Mesendoderm (in vitro differentiated cells): ENCODE results near the gene CRYBG2.

ENCODE experiments used
- DNase-seq: peaks from one replicate; pipeline ENCODE4 v3.0.0; 2013
- H2AK5ac ChIP-seq: 2 replicates; pipeline ENCODE4 v1.6.1; 2013; ENCODE audit warnings: low read length, inconsistent platforms
- H2BK120ac ChIP-seq: 2 replicates; pipeline ENCODE4 v1.6.1; 2013; ENCODE audit warnings: low read depth, mild to moderate bottlenecking, low read length, moderate library complexity, mixed read lengths
- H2BK15ac ChIP-seq: replicated peaks from 2 replicates; pipeline ENCODE4 v1.6.1; 2013; ENCODE audit warnings: low read depth, mild to moderate bottlenecking, moderate library complexity
- H2BK5ac ChIP-seq: 2 replicates; pipeline ENCODE4 v1.6.1; 2013; ENCODE audit warnings: low read length, inconsistent platforms
- H3K18ac ChIP-seq: 2 replicates; pipeline ENCODE4 v1.6.1; 2013; ENCODE audit warnings: mild to moderate bottlenecking, low read length, mixed read lengths
- H3K23ac ChIP-seq: one replicate; pipeline ENCODE4 v1.6.1; 2013; ENCODE audit warnings: low read length
- H3K27ac ChIP-seq: 2 replicates; pipeline ENCODE4 v1.5.1; 2013; ENCODE audit warnings: low read depth, mild to moderate bottlenecking, inconsistent platforms, low read length, moderate library complexity
- H3K27me3 ChIP-seq: 2 replicates; pipeline ENCODE4 v1.6.1; 2013; ENCODE audit warnings: low read length, control low read depth, mild to moderate bottlenecking, inconsistent platforms; ENCODE audit not compliant: insufficient read depth, poor library complexity
- H3K36me3 ChIP-seq: 2 replicates; pipeline ENCODE4 v1.6.1; 2013; ENCODE audit warnings: low read length, inconsistent platforms; ENCODE audit not compliant: control insufficient read depth, insufficient read depth
- H3K4ac ChIP-seq: one replicate; pipeline ENCODE4 v1.6.1; 2013; ENCODE audit warnings: low read depth, mild to moderate bottlenecking, low read length, moderate library complexity
- H3K4me1 ChIP-seq: 2 replicates; pipeline ENCODE4 v1.6.1; 2013; ENCODE audit warnings: low read depth, low read length, inconsistent platforms; ENCODE audit not compliant: control insufficient read depth
- H3K4me2 ChIP-seq: 2 replicates; pipeline ENCODE4 v1.6.1; 2013; ENCODE audit warnings: low read length
- H3K4me3 ChIP-seq: 2 replicates; pipeline ENCODE4 v1.5.1; 2013; ENCODE audit warnings: mild to moderate bottlenecking, low read length
- H3K56ac ChIP-seq: one replicate; pipeline ENCODE4 v1.6.1; 2013; ENCODE audit warnings: low read length
- H3K79me1 ChIP-seq: 2 replicates; pipeline ENCODE4 v1.6.1; 2013; ENCODE audit warnings: low read length, inconsistent platforms
- H3K79me2 ChIP-seq: 2 replicates; pipeline ENCODE4 v1.6.1; 2013; ENCODE audit warnings: mild to moderate bottlenecking, low read length; ENCODE audit not compliant: control insufficient read depth, insufficient read depth
- H3K9ac ChIP-seq: 2 replicates; pipeline ENCODE4 v1.6.1; 2013; ENCODE audit warnings: low read length, inconsistent platforms
- H4K5ac ChIP-seq: one replicate; pipeline ENCODE4 v1.6.1; 2013; ENCODE audit warnings: low read length
- H4K8ac ChIP-seq: one replicate; pipeline ENCODE4 v1.6.1; 2013; ENCODE audit warnings: low read depth, mild to moderate bottlenecking, control low read depth, low read length, moderate library complexity
- WGBS: extraction: QIAGEN DNeasy Blood & Tissue Kit; methylation state at CpG from one replicate; pipeline ENCODE4 v1.1.7; 2013; ENCODE audit warnings: low lambda C conversion rate, missing lambda C conversion rate; ENCODE audit not compliant: insufficient coverage; ENCODE audit errors: extremely low coverage; 5-methylcytosine and 5-hydroxymethylcytosine counted together

The CRYBG2 gene

GRCh38 chr1:26328597-26328996 lies 25.3 kb downstream of the CRYBG2 start:
- Histone ChIP-seq H3K4me1 (no peaks in the 10 kb centered on the region), H3K27ac (no peak overlapping the region), H3K4me2 (no peak overlapping the region), H3K79me1 (no peaks in the 10 kb centered on the region), H3K79me2 (no peaks in the 10 kb centered on the region), H3K9ac (no peak overlapping the region), H3K36me3 (no peaks in the 10 kb centered on the region), H3K23ac (no peak overlapping the region), H2AK5ac (no peak overlapping the region), H3K4ac (no peak overlapping the region), H4K8ac (no peak overlapping the region), H3K27me3 (no peaks in the 10 kb centered on the region), H4K5ac (no peak overlapping the region), H2BK120ac (no peak overlapping the region), H3K18ac (no peak overlapping the region), H3K56ac (no peak overlapping the region), H2BK15ac (no peak overlapping the region), H3K4me3 (no peak overlapping the region), H2BK5ac (no peak overlapping the region)
- no CpG with 5 or more reads among the region's 8 CpGs for WGBS
- no peak for DNase-seq

- no peaks in the 10 kb centered on the region for H3K36me3 ChIP-seq
- H3K9ac ChIP-seq: no peak overlapping the region
- no peak overlapping the region for H2AK5ac ChIP-seq
- no peak overlapping the region for H3K18ac ChIP-seq
- no peaks in the 10 kb centered on the region for H3K79me2 ChIP-seq
- no peak overlapping the region for H3K4ac ChIP-seq
- no peak overlapping the region for H3K4me2 ChIP-seq
- no peak overlapping the region for H2BK5ac ChIP-seq
- H3K27ac ChIP-seq: no peak overlapping the region
- H2BK15ac ChIP-seq: no peak overlapping the region
- no CpG with 5 or more reads among the region's 8 CpGs for WGBS
- H2BK120ac ChIP-seq: no peak overlapping the region
- H3K27me3 ChIP-seq: no peaks in the 10 kb centered on the region
- no peak overlapping the region for H3K23ac ChIP-seq
- no peaks in the 10 kb centered on the region for H3K4me1 ChIP-seq
- H3K56ac ChIP-seq: no peak overlapping the region
- no peak overlapping the region for H4K8ac ChIP-seq
- no peak overlapping the region for H4K5ac ChIP-seq
- no peak for DNase-seq
- no peak overlapping the region for H3K4me3 ChIP-seq
- H3K79me1 ChIP-seq: no peaks in the 10 kb centered on the region
Measured at GRCh38 chr1:26327956-26328362, 26.0 kb downstream of the CRYBG2 start.

GRCh38 chr1:26324550-26324949 lies 29.4 kb downstream of the CRYBG2 start:
- Histone ChIP-seq H3K27ac (no peak overlapping the region), H3K79me2 (no peaks in the 10 kb centered on the region), H2BK15ac (no peak overlapping the region), H2AK5ac (no peak overlapping the region), H4K5ac (no peak overlapping the region), H3K23ac (no peak overlapping the region), H3K36me3 (no peaks in the 10 kb centered on the region), H3K4ac (no peak overlapping the region), H3K9ac (no peak overlapping the region), H3K4me3 (no peak overlapping the region), H3K4me1 (no peaks in the 10 kb centered on the region), H4K8ac (no peak overlapping the region), H2BK5ac (no peak overlapping the region), H3K79me1 (no peaks in the 10 kb centered on the region), H2BK120ac (no peak overlapping the region), H3K56ac (no peak overlapping the region), H3K27me3 (no peaks in the 10 kb centered on the region), H3K18ac (no peak overlapping the region), H3K4me2 (no peak overlapping the region)
- DNase-seq: no peak
- no CpG with 5 or more reads among the region's 3 CpGs for WGBS

GRCh38 chr1:26323382-26323781 lies 30.5 kb downstream of the CRYBG2 start:
- WGBS: no CpG with 5 or more reads among the region's 2 CpGs

GRCh38 chr1:26322042-26322331 lies 31.9 kb downstream of the CRYBG2 start:
- Histone ChIP-seq H3K79me1 (no peaks in the 10 kb centered on the region), H3K36me3 (no peaks in the 10 kb centered on the region), H3K18ac (no peak overlapping the region), H2BK120ac (no peak overlapping the region), H4K8ac (no peak overlapping the region), H3K27me3 (no peaks in the 10 kb centered on the region), H3K23ac (no peak overlapping the region), H3K27ac (no peak overlapping the region), H3K4me3 (no peak overlapping the region), H3K56ac (no peak overlapping the region), H3K4ac (no peak overlapping the region), H4K5ac (no peak overlapping the region), H3K4me1 (peaks cover 2% of the 10 kb centered on the region), H2BK15ac (no peak overlapping the region), H3K9ac (no peak overlapping the region), H2AK5ac (no peak overlapping the region), H3K79me2 (no peaks in the 10 kb centered on the region), H2BK5ac (no peak overlapping the region), H3K4me2 (no peak overlapping the region)
- no CpG with 5 or more reads among the region's 10 CpGs for WGBS
- DNase-seq: no peak

More at GRCh38 chr1:26323382-26323781, 30.5 kb downstream of the CRYBG2 start:
- no peak overlapping the region for H3K4ac ChIP-seq
- no peak overlapping the region for H2BK5ac ChIP-seq
- no peak overlapping the region for H3K27ac ChIP-seq
- no peaks in the 10 kb centered on the region for H3K4me1 ChIP-seq
- H2BK120ac ChIP-seq: no peak overlapping the region
- no peaks in the 10 kb centered on the region for H3K27me3 ChIP-seq
- H3K9ac ChIP-seq: no peak overlapping the region
- H4K5ac ChIP-seq: no peak overlapping the region
- H3K18ac ChIP-seq: no peak overlapping the region
- H3K4me3 ChIP-seq: no peak overlapping the region
- no peak overlapping the region for H2BK15ac ChIP-seq
- no peaks in the 10 kb centered on the region for H3K79me1 ChIP-seq
- H3K23ac ChIP-seq: no peak overlapping the region
- no peaks in the 10 kb centered on the region for H3K79me2 ChIP-seq
- DNase-seq: no peak
- H3K56ac ChIP-seq: no peak overlapping the region
- no peak overlapping the region for H2AK5ac ChIP-seq
- no peak overlapping the region for H4K8ac ChIP-seq
- H3K36me3 ChIP-seq: no peaks in the 10 kb centered on the region
- H3K4me2 ChIP-seq: no peak overlapping the region

- H3K4me3 ChIP-seq: no peak overlapping the region
- WGBS: no CpG with 5 or more reads among the region's 16 CpGs
- no peak overlapping the region for H4K5ac ChIP-seq
- no peak overlapping the region for H3K18ac ChIP-seq
- no peak overlapping the region for H2AK5ac ChIP-seq
- peak; percentile 88 for DNase-seq
- H2BK5ac ChIP-seq: no peak overlapping the region
- no peaks in the 10 kb centered on the region for H3K79me1 ChIP-seq
- H3K9ac ChIP-seq: peak overlapping the region; percentile 54
- no peaks in the 10 kb centered on the region for H3K79me2 ChIP-seq
- no peaks in the 10 kb centered on the region for H3K27me3 ChIP-seq
- peaks cover 2% of the 10 kb centered on the region for H3K4me1 ChIP-seq
- no peak overlapping the region for H3K23ac ChIP-seq
- H3K56ac ChIP-seq: peak overlapping the region; percentile 79
- no peak overlapping the region for H2BK120ac ChIP-seq
- H3K4me2 ChIP-seq: no peak overlapping the region
- no peak overlapping the region for H4K8ac ChIP-seq
- H3K4ac ChIP-seq: no peak overlapping the region
- no peak overlapping the region for H2BK15ac ChIP-seq
- H3K27ac ChIP-seq: no peak overlapping the region
- no peaks in the 10 kb centered on the region for H3K36me3 ChIP-seq
Measured at GRCh38 chr1:26321315-26322041, 32.5 kb downstream of the CRYBG2 start.
